GM06990 (cell line): ENCODE data around the gene ATF6.
"Not testable (repeated sequence)": the region's sequence is repeated elsewhere in the genome, so short reads cannot be mapped to it uniquely, and the experiment has no call there.

Source experiments
- DNase-seq: peaks from one replicate; pipeline ENCODE4 v3.0.0-alpha.2; 2011; ENCODE audit not compliant: insufficient read length; ENCODE audit errors: extremely low read depth
- H3K27me3 ChIP-seq: replicated peaks from 2 replicates; pipeline ENCODE4 v1.6.0; 2011; ENCODE audit warnings: low read length; ENCODE audit not compliant: control insufficient read depth, insufficient read depth
- H3K36me3 ChIP-seq: 2 replicates; pipeline ENCODE4 v1.5.1; 2011; ENCODE audit warnings: low read length; ENCODE audit not compliant: control insufficient read depth, insufficient read depth
- H3K4me3 ChIP-seq: replicated peaks from 2 replicates; pipeline ENCODE4 v1.5.1; 2011; ENCODE audit warnings: low read depth, mild to moderate bottlenecking, control low read depth, low read length
- CTCF ChIP-seq: IDR thresholded peaks from 2 replicates; pipeline ENCODE4 v1.5.1; 2011; ENCODE audit warnings: low read length, control low read depth, mild to moderate bottlenecking, inconsistent platforms; ENCODE audit not compliant: insufficient read depth, poor library complexity, severe bottlenecking

ATF6 gene

GRCh38 chr1:161749509-161750407 lies 16.4 kb upstream of the ATF6 start, which contains the start of gene DUSP12:
TSS of gene DUSP12 (plus strand) at chr1:161749786. CDS start at chr1:161749802, 16 bp downstream.
- Histone ChIP-seq H3K27me3 (no peaks in the 10 kb centered on the region), H3K36me3 (peaks cover 6% of the 10 kb centered on the region), H3K4me3 (peak within 1 kb of the TSS; percentile 95)
- TF ChIP-seq CTCF = peak; percentile 52
- DNase-seq = peak; percentile 91

GRCh38 chr1:161763522-161764098 lies 2.5 kb upstream of the ATF6 start:
- H3K36me3 ChIP-seq = no peaks in the 10 kb centered on the region
- DNase-seq = no peak
- H3K27me3 ChIP-seq = no peaks in the 10 kb centered on the region
- no peak overlapping the region for H3K4me3 ChIP-seq
- TF ChIP-seq CTCF = peak; percentile 66

GRCh38 chr1:161768461-161768860 lies 2.3 kb downstream of the ATF6 start:
- no peak for DNase-seq
- no peaks in the 10 kb centered on the region for H3K27me3 ChIP-seq
- no peak overlapping the region for H3K4me3 ChIP-seq
- TF ChIP-seq CTCF = no peak
- no peaks in the 10 kb centered on the region for H3K36me3 ChIP-seq

- no peak overlapping the region for H3K4me3 ChIP-seq
- H3K36me3 ChIP-seq = no peaks in the 10 kb centered on the region
- no peaks in the 10 kb centered on the region for H3K27me3 ChIP-seq
- no peak for TF ChIP-seq CTCF
- DNase-seq = no peak
Measured at GRCh38 chr1:161768986-161769672, 3.0 kb downstream of the ATF6 start.

GRCh38 chr1:161769673-161770045 lies 3.5 kb downstream of the ATF6 start:
- DNase-seq, H3K4me3 ChIP-seq, H3K27me3 ChIP-seq: not testable (repeated sequence)

GRCh38 chr1:161770250-161770649 lies 4.1 kb downstream of the ATF6 start:
- H3K4me3 ChIP-seq = no peak overlapping the region
- H3K27me3 ChIP-seq = no peaks in the 10 kb centered on the region
- DNase-seq = no peak
- H3K36me3 ChIP-seq = no peaks in the 10 kb centered on the region; the same call in 1 of the 2 replicates
- TF ChIP-seq CTCF = no peak

More at GRCh38 chr1:161769673-161770045, 3.5 kb downstream of the ATF6 start:
- not testable (repeated sequence) for H3K36me3 ChIP-seq
